ENCODE measurements around the gene PAXIP1. TPM values are rescaled to one million over a fixed set of nuclear protein-coding genes. Genes with fewer than 3 reads are reported as not detected.

Gene PAXIP1
- total RNA-seq, 1 experiment from 2014 or later = 32.6 TPM

DNA sequence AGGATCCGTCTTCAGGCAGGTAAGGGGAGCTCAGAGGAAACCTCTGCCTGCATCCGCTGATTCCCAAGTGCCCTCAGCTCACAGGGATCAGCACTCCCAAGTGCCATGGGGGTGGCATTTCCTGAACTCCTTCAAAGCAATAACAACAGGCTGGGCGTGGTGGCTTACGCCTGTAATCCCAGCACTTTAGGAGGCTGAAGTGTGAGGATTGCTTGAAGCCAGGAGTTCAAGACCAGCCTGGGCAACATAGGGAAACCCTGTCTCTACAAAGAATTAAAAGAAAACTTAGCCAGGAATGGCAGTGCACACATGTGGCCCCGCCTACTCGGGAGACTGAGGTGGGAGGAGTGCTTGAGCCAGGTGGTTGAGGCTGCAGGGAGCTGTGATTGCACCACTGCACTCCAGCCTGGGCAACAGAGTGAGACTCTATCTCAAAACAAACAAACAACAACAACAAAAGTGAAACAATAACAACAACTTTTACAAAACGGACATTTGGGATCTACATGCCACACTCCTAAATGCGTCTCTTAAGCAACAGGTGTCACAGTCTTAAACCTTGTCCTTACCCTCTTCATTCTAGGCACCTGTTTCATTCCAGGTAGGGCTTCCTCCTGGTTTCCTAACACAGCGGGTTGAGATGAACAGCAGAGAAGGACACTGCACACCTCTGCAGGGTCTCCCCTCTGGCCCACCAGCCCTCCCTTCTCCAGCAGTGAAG, 73.8 kb downstream of the PAXIP1 start:
- no peak overlapping the region for H2AFZ ChIP-seq (ENCODE audit: low read length)
- H3K9ac ChIP-seq (ENCODE audit: extremely low read depth, insufficient read length, low read length) = no peak overlapping the region
- H3K79me2 ChIP-seq (ENCODE audit: insufficient read depth, low read length) = no peaks in the 10 kb centered on the region
- H3K4ac ChIP-seq (ENCODE audit: low read depth, low read length) = no peak overlapping the region
- H3K27ac Mint-ChIP-seq = no peak overlapping the region
- H3K9me3 ChIP-seq (ENCODE audit: control insufficient read depth, low read depth, low read length) = peaks cover 16% of the 10 kb centered on the region
- peaks cover 3% of the 10 kb centered on the region; the same call in 1 of the 2 replicates for H3K4me1 ChIP-seq (ENCODE audit: insufficient read depth, low read length)
- no peak for DNase-seq
- H4K8ac ChIP-seq (replicated peaks; ENCODE audit: insufficient read length, low read depth, low read length) = no peak overlapping the region
- no peak overlapping the region for H2BK12ac ChIP-seq (ENCODE audit: insufficient read length, low read depth, low read length)
- H3K23me2 ChIP-seq (ENCODE audit: insufficient read length, low read depth, low read length, poor library complexity, severe bottlenecking) = no peaks in the 10 kb centered on the region
- H3K4me1 Mint-ChIP-seq = peaks cover 24 to 30% of the 10 kb centered on the region in 2 experiments
- H4K91ac ChIP-seq (ENCODE audit: insufficient read length, low read depth, low read length) = no peak overlapping the region
- H3K4me3 Mint-ChIP-seq = no peak overlapping the region
- H2BK120ac ChIP-seq (ENCODE audit: low read depth, low read length, poor library complexity, severe bottlenecking) = no peak overlapping the region
- H3T11ph ChIP-seq (ENCODE audit: low read length) = no peak overlapping the region
- H4K20me1 ChIP-seq (ENCODE audit: control insufficient read depth, insufficient read depth, insufficient read length) = no peaks in the 10 kb centered on the region
- H4K5ac ChIP-seq (ENCODE audit: insufficient read length, low read depth, low read length) = no peak overlapping the region
- H3K9me3 Mint-ChIP-seq = peaks cover 21 to 26% of the 10 kb centered on the region in 2 experiments
- H3K23ac ChIP-seq (ENCODE audit: insufficient read length, low read depth, low read length) = no peak overlapping the region
- H2BK15ac ChIP-seq (ENCODE audit: low read depth, low read length) = no peak overlapping the region
- no peak for TF ChIP-seq CTCF (conservative IDR thresholded peaks at IDR 0.05)
- no peak overlapping the region for H3K14ac ChIP-seq (ENCODE audit: insufficient read depth, low read length)
- H3K4me2 ChIP-seq (ENCODE audit: insufficient read depth, insufficient read length, low read length) = no peak overlapping the region
- H3K27ac ChIP-seq (ENCODE audit: insufficient read length, low read depth, low read length) = no peak overlapping the region
- no peak overlapping the region for H2BK5ac ChIP-seq (ENCODE audit: insufficient read length, low read length)
- no peaks in the 10 kb centered on the region for H3K27me3 Mint-ChIP-seq (ENCODE audit: low read depth)
- no peak overlapping the region for H3K56ac ChIP-seq (ENCODE audit: insufficient read length, low read depth, low read length)
- no peak overlapping the region for H2BK20ac ChIP-seq (ENCODE audit: low read depth, low read length, poor library complexity, severe bottlenecking)
- no peaks in the 10 kb centered on the region for H3K79me1 ChIP-seq (ENCODE audit: insufficient read depth, low read depth, low read length, poor library complexity, severe bottlenecking)
- H3K27me3 ChIP-seq (ENCODE audit: insufficient read depth, low read length) = no peaks in the 10 kb centered on the region
- no CpG with 5 or more reads among the region's 9 CpGs for WGBS (ENCODE audit: extremely low coverage, insufficient read length, low lambda C conversion rate)
- H3K18ac ChIP-seq (ENCODE audit: insufficient read length, low read depth, low read length) = no peak overlapping the region
- H3K36me3 Mint-ChIP-seq (ENCODE audit: insufficient read depth in 1 of 3, low read depth in 3 of 3) = peaks cover 12 to 24% (median 21%) of the 10 kb centered on the region in 3 experiments; a peak in 6 of 7 replicates
- H2AK5ac ChIP-seq (ENCODE audit: insufficient read length, low read length) = no peak overlapping the region
